ENCODE data around the gene SRPX2. TPM values are rescaled to one million over a fixed set of nuclear protein-coding genes. Genes with fewer than 3 reads are reported as not detected.
"Not testable (repeated sequence)": the region's sequence is repeated elsewhere in the genome, so short reads cannot be mapped to it uniquely, and the experiment has no call there.

SRPX2 gene
- total RNA-seq, 1 experiment from 2014 or later = not detected

GRCh38 chrX:100719139-100719538 lies 75.1 kb downstream of the SRPX2 start:
- Histone ChIP-seq H3K27me3 (ENCODE audit: low read length) (no peaks in the 10 kb centered on the region), H3K36me3 (ENCODE audit: insufficient read depth, low read length) (no peaks in the 10 kb centered on the region), H3K27ac (ENCODE audit: low read length) (no peak overlapping the region), H2AFZ (ENCODE audit: low read length) (no peak overlapping the region), H3K9me3 (ENCODE audit: low read length) (no peaks in the 10 kb centered on the region), H3K4me3 (ENCODE audit: low read length) (no peak overlapping the region), H3K9ac (ENCODE audit: low read length) (no peak overlapping the region), H3K4me1 (ENCODE audit: low read length) (no peaks in the 10 kb centered on the region), H3K4me2 (ENCODE audit: low read depth, low read length, poor library complexity, severe bottlenecking) (no peak overlapping the region), H3K79me2 (ENCODE audit: low read length) (no peaks in the 10 kb centered on the region), H3K9me2 (replicated peaks; ENCODE audit: insufficient read depth, low read length) (no peaks in the 10 kb centered on the region), H4K20me1 (ENCODE audit: insufficient read depth, low read depth, low read length) (no peaks in the 10 kb centered on the region)
- DNase-seq = no peak

- H3K4me1 ChIP-seq (ENCODE audit: low read length) = no peaks in the 10 kb centered on the region
- H3K9me3 ChIP-seq (ENCODE audit: low read length) = no peaks in the 10 kb centered on the region
- no peaks in the 10 kb centered on the region for H3K79me2 ChIP-seq (ENCODE audit: low read length)
- no peak for DNase-seq
- no peak overlapping the region for H2AFZ ChIP-seq (ENCODE audit: low read length)
- H3K27ac ChIP-seq (ENCODE audit: low read length) = no peak overlapping the region
- no peaks in the 10 kb centered on the region for H3K27me3 ChIP-seq (ENCODE audit: low read length)
- H4K20me1 ChIP-seq (ENCODE audit: insufficient read depth, low read depth, low read length) = no peaks in the 10 kb centered on the region
- no peaks in the 10 kb centered on the region for H3K36me3 ChIP-seq (ENCODE audit: insufficient read depth, low read length)
- no peaks in the 10 kb centered on the region for H3K9me2 ChIP-seq (replicated peaks; ENCODE audit: insufficient read depth, low read length)
- no peak overlapping the region for H3K4me3 ChIP-seq (ENCODE audit: low read length)
- no peak overlapping the region for H3K4me2 ChIP-seq (ENCODE audit: low read depth, low read length, poor library complexity, severe bottlenecking)
- H3K9ac ChIP-seq (ENCODE audit: low read length) = no peak overlapping the region
Observed at GRCh38 chrX:100720301-100720700, 76.3 kb downstream of the SRPX2 start.

- Histone ChIP-seq H3K27ac (ENCODE audit: low read length) (no peak overlapping the region), H2AFZ (ENCODE audit: low read length) (no peak overlapping the region), H3K4me3 (ENCODE audit: low read length) (no peak overlapping the region), H3K9me3 (ENCODE audit: low read length) (no peaks in the 10 kb centered on the region), H4K20me1 (ENCODE audit: insufficient read depth, low read depth, low read length) (no peaks in the 10 kb centered on the region), H3K27me3 (ENCODE audit: low read length) (no peaks in the 10 kb centered on the region), H3K36me3 (ENCODE audit: insufficient read depth, low read length) (no peaks in the 10 kb centered on the region), H3K9me2 (replicated peaks; ENCODE audit: insufficient read depth, low read length) (no peaks in the 10 kb centered on the region), H3K79me2 (ENCODE audit: low read length) (no peaks in the 10 kb centered on the region), H3K4me1 (ENCODE audit: low read length) (no peaks in the 10 kb centered on the region), H3K9ac (ENCODE audit: low read length) (no peak overlapping the region), H3K4me2 (ENCODE audit: low read depth, low read length, poor library complexity, severe bottlenecking) (no peak overlapping the region)
- DNase-seq = no peak
Observed at GRCh38 chrX:100721328-100721727, 77.3 kb downstream of the SRPX2 start.

- H2AFZ ChIP-seq (ENCODE audit: low read length); H3K27ac ChIP-seq (ENCODE audit: low read length); H3K9ac ChIP-seq (ENCODE audit: low read length); H3K4me3 ChIP-seq (ENCODE audit: low read length); H3K4me1 ChIP-seq (ENCODE audit: low read length); H3K36me3 ChIP-seq (ENCODE audit: insufficient read depth, low read length); H3K4me2 ChIP-seq (ENCODE audit: low read depth, low read length, poor library complexity, severe bottlenecking); H3K79me2 ChIP-seq (ENCODE audit: low read length); H3K9me2 ChIP-seq (replicated peaks; ENCODE audit: insufficient read depth, low read length); DNase-seq; H4K20me1 ChIP-seq (ENCODE audit: insufficient read depth, low read depth, low read length); H3K27me3 ChIP-seq (ENCODE audit: low read length); H3K9me3 ChIP-seq (ENCODE audit: low read length): not testable (repeated sequence)
Observed at GRCh38 chrX:100724006-100724405, 80.0 kb downstream of the SRPX2 start.

Other genes with a start within 250 kb of the SRPX2 start
- not detected in 2 replicates for gene PCDH19, start 233.9 kb upstream of the SRPX2 start, total RNA-seq (2014; rRNA removed; shearing (Covaris generic); ENCODE audit: low replicate concordance)
- not detected in 2 replicates for gene TNMD, start 59.3 kb upstream of the SRPX2 start, total RNA-seq (2014; rRNA removed; shearing (Covaris generic); ENCODE audit: low replicate concordance)
- gene TSPAN6, start 7.4 kb upstream of the SRPX2 start, total RNA-seq (2014; rRNA removed; shearing (Covaris generic); ENCODE audit: low replicate concordance) = not detected in 2 replicates
- gene SYTL4, start 87.9 kb downstream of the SRPX2 start, total RNA-seq (2014; rRNA removed; shearing (Covaris generic); ENCODE audit: low replicate concordance) = 0.30 and 1.2 TPM in 2 replicates
- 19.5 and 24.9 TPM in 2 replicates for gene CSTF2, start 176.2 kb downstream of the SRPX2 start, total RNA-seq (2014; rRNA removed; shearing (Covaris generic); ENCODE audit: low replicate concordance)
- not detected in 2 replicates for gene NOX1, start 230.2 kb downstream of the SRPX2 start, total RNA-seq (2014; rRNA removed; shearing (Covaris generic); ENCODE audit: low replicate concordance)